ENCODE results near the gene SLC41A3. TPM values are rescaled to one million over a fixed set of nuclear protein-coding genes. Genes with fewer than 3 reads are reported as not detected.
"Not testable (repeated sequence)": the region's sequence is repeated elsewhere in the genome, so short reads cannot be mapped to it uniquely, and the experiment has no call there.

Gene SLC41A3
- total RNA-seq, 2 experiments from 2014 or later, result 32.2 to 32.4 TPM

- H3K36me3 Mint-ChIP-seq, result peaks cover 25% of the 10 kb centered on the region
- H3K27me3 Mint-ChIP-seq; POLR2A ChIA-PET; H3K9me3 Mint-ChIP-seq; H3K4me1 Mint-ChIP-seq; H3K4me3 Mint-ChIP-seq; ATAC-seq (ENCODE audit: low read depth); H3K27ac Mint-ChIP-seq; DNase-seq: not testable (repeated sequence)
These were observed 45.1 kb downstream of the SLC41A3 start for GRCh38 chr3:126038791-126039190.

DNA sequence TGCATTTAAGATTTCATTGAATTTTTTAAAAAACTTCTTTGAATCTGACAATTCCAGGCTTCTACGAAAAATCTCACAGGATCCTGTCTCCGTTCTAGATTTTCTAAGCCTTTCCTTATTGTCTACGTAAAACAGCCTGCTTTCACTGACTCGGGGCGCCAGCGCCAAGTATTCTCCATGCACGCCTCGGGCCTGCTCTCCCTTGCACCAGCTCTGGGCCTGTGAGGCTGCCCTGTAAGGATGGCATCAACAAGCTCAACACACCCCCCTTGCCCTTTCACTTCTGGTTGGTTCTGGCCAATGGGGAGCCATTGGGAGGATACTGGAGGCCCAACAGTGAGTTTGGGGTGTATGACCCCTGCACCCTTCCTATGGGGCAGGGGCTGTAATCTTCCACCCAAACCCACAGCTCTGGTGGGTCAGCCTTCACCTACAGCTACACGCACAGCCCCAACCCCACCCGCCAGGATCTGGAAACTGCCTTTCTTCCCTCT, 47.8 kb downstream of the SLC41A3 start:
- H3K4me1 Mint-ChIP-seq, result peaks cover 5% of the 10 kb centered on the region
- peaks cover 15% of the 10 kb centered on the region for H3K36me3 Mint-ChIP-seq
- no peak for ATAC-seq (ENCODE audit: low read depth)
- DNase-seq, result no peak
- H3K27ac Mint-ChIP-seq, result no peak overlapping the region
- peaks cover 4% of the 10 kb centered on the region for H3K9me3 Mint-ChIP-seq
- POLR2A ChIA-PET, result no interaction called here
- no peaks in the 10 kb centered on the region for H3K27me3 Mint-ChIP-seq
- no peak overlapping the region for H3K4me3 Mint-ChIP-seq

DNA sequence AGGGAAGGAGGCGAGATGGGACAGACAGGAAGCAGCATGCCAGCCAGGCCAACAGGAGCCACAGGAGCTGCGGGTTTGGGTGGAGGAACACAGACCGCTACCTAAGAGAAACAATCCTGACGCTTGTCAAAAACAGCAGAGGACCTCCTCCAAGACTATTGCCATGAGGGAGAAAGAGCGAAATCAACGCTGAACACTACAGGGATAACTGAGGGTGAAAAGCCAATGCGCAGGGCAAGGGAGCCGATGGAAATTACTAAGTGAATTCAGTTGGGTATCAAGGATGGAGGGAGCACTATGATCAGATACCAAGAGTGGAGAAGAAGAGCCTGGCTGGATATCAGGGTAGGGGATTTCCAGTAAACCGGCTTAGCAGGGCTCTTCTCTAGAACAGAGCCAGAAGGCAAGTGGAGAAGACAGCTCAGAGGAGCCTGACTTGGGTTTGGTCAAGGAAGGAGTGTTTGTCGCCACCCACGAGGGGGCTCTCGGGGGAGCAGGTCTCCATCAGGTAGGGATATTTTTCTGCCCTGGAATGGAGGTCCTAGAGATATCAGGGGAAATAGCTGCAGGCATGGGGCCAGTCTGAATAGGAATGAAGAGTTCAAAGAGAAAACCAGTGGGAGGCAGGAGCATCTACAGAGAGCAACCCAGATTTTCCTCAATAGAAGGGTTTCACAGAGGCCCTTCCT, 48.4 kb downstream of the SLC41A3 start:
- peaks cover 4% of the 10 kb centered on the region for H3K9me3 Mint-ChIP-seq
- H3K27me3 Mint-ChIP-seq, result no peaks in the 10 kb centered on the region
- H3K4me3 Mint-ChIP-seq, result no peak overlapping the region
- peaks cover 5% of the 10 kb centered on the region for H3K4me1 Mint-ChIP-seq
- POLR2A ChIA-PET, result no interaction called here
- DNase-seq, result no peak
- no peak overlapping the region for H3K27ac Mint-ChIP-seq
- ATAC-seq (ENCODE audit: low read depth), result no peak
- peaks cover 15% of the 10 kb centered on the region for H3K36me3 Mint-ChIP-seq

GRCh38 chr3:126034481-126035361, 49.2 kb downstream of the SLC41A3 start:
- H3K4me3 Mint-ChIP-seq, result no peak overlapping the region
- H3K36me3 Mint-ChIP-seq, result peaks cover 14% of the 10 kb centered on the region
- DNase-seq (no peak), ATAC-seq (ENCODE audit: low read depth) (no peak)
- POLR2A ChIA-PET, result no interaction called here
- H3K27me3 Mint-ChIP-seq, result no peaks in the 10 kb centered on the region
- no peak overlapping the region for H3K27ac Mint-ChIP-seq
- peaks cover 5% of the 10 kb centered on the region for H3K4me1 Mint-ChIP-seq
- H3K9me3 Mint-ChIP-seq, result peaks cover 2% of the 10 kb centered on the region

DNA sequence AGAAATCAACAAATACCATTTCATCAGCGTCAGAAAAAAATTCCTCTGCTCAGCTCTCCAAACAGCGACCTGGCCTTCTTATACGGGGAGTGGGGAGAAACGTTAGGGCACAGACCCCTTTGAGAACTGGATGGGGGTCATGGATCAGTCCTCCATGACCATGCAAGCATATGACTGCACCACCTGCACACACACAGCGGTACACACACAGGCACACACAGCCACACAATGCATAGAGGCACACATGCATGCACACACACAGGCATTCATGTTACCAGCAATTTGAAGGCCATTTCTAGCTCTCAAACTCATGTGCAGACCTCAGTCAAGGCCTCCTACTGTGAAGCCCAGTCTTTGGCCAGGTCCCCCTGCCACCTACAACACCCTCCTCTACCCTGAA, 50.2 kb downstream of the SLC41A3 start:
- Mint-ChIP-seq H3K4me1 (peaks cover 5% of the 10 kb centered on the region), H3K27ac (no peak overlapping the region), H3K9me3 (peaks cover 4% of the 10 kb centered on the region), H3K4me3 (no peak overlapping the region), H3K27me3 (no peaks in the 10 kb centered on the region), H3K36me3 (peaks cover 19% of the 10 kb centered on the region)
- ATAC-seq (ENCODE audit: low read depth) (no peak), DNase-seq (no peak)
- POLR2A ChIA-PET, result no interaction called here

DNA sequence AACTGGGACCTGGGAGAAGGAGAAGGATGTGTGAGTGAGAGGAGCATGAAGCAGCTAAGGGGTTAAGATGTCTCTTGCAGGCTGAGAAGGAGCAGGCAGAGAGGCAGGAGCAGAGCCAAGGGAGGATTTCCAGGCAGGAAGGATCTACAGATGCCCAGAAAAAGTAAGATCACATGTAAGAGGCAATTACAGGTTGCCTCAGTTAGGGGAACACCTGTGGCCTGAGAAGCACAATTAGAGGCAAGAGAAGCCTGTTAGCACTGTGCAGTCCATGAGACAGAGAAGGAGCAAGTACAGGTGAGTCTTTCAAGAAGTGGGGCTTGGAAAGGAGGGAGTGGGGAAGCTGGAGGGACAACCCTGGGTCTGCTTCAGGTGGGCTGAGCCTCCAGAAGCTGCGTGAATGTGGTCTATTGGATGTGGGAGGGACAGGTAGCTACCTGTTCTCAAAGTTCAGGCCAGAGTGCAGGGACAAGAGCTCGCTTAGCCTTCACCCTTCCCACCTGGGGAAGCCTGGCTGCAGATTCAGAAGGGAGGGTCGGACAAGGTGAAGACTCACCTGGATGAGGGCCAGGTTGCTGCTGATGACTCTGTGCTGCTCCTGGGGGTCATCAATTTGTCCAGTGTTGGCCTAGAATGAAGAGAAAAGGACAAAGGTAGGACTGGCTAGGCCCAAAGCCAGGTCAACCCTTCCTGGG, 50.7 kb downstream of the SLC41A3 start:
- H3K4me1 Mint-ChIP-seq, result peaks cover 5% of the 10 kb centered on the region
- H3K27ac Mint-ChIP-seq, result no peak overlapping the region
- peaks cover 2% of the 10 kb centered on the region for H3K9me3 Mint-ChIP-seq
- DNase-seq (no peak), ATAC-seq (ENCODE audit: low read depth) (no peak)
- POLR2A ChIA-PET, result no interaction called here
- H3K27me3 Mint-ChIP-seq, result no peaks in the 10 kb centered on the region
- H3K4me3 Mint-ChIP-seq, result no peak overlapping the region
- peaks cover 16% of the 10 kb centered on the region for H3K36me3 Mint-ChIP-seq

- peaks cover 22% of the 10 kb centered on the region for H3K36me3 Mint-ChIP-seq
- peaks cover 9% of the 10 kb centered on the region for H3K9me3 Mint-ChIP-seq
- H3K27ac Mint-ChIP-seq, result no peak overlapping the region
- H3K27me3 Mint-ChIP-seq, result no peaks in the 10 kb centered on the region
- H3K4me1 Mint-ChIP-seq, result peaks cover 5% of the 10 kb centered on the region
- no peak for DNase-seq
- no peak for ATAC-seq (ENCODE audit: low read depth)
- H3K4me3 Mint-ChIP-seq, result no peak overlapping the region
- POLR2A ChIA-PET, result no interaction called here
These were observed 51.9 kb downstream of the SLC41A3 start for GRCh38 chr3:126031981-126032471.

GRCh38 chr3:126030455-126030854, 53.5 kb downstream of the SLC41A3 start:
- Mint-ChIP-seq H3K4me1 (peaks cover 6% of the 10 kb centered on the region), H3K4me3 (no peak overlapping the region), H3K27me3 (no peaks in the 10 kb centered on the region), H3K36me3 (peaks cover 25% of the 10 kb centered on the region), H3K27ac (no peak overlapping the region), H3K9me3 (peaks cover 9% of the 10 kb centered on the region)
- POLR2A ChIA-PET, result no interaction called here
- DNase-seq (no peak), ATAC-seq (ENCODE audit: low read depth) (no peak)

- Mint-ChIP-seq H3K4me3 (no peak overlapping the region), H3K4me1 (peaks cover 2% of the 10 kb centered on the region), H3K36me3 (peaks cover 21% of the 10 kb centered on the region), H3K9me3 (peaks cover 9% of the 10 kb centered on the region), H3K27me3 (no peaks in the 10 kb centered on the region), H3K27ac (no peak overlapping the region)
- POLR2A ChIA-PET, result no interaction called here
- ATAC-seq (ENCODE audit: low read depth) (no peak), DNase-seq (no peak)
These were observed 54.7 kb downstream of the SLC41A3 start for GRCh38 chr3:126029241-126029640.

GRCh38 chr3:126028096-126028495, 55.8 kb downstream of the SLC41A3 start:
- ATAC-seq (ENCODE audit: low read depth), result no peak
- Mint-ChIP-seq H3K27ac (no peak overlapping the region), H3K27me3 (no peaks in the 10 kb centered on the region), H3K4me3 (no peak overlapping the region), H3K9me3 (peaks cover 9% of the 10 kb centered on the region), H3K4me1 (peaks cover 1% of the 10 kb centered on the region), H3K36me3 (peaks cover 21% of the 10 kb centered on the region)
- no peak for DNase-seq
- POLR2A ChIA-PET, result no interaction called here

DNA sequence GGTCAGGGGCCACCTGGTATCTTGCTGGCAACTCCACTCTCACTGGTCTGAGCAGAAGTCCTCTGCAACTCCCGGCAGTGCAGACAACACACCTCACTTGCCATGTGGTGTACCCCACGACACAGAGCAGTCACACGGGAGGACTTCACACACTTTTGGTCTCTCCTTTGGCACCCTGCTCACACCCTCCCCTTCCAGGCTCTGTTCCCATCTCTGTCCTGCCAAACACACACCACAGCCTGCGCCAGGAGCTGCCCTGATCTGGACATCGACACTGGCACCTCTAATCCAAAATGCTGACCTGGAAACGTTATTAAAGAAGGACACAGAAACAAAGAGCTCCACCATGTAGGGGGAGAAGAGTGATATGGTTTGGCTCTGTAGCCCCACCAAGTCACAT, 57.2 kb downstream of the SLC41A3 start:
- Mint-ChIP-seq H3K9me3 (peaks cover 9% of the 10 kb centered on the region), H3K36me3 (peaks cover 21% of the 10 kb centered on the region), H3K4me1 (peaks cover 1% of the 10 kb centered on the region), H3K4me3 (no peak overlapping the region), H3K27me3 (no peaks in the 10 kb centered on the region), H3K27ac (peak overlapping the region; percentile 6)
- no peak for DNase-seq
- ATAC-seq (ENCODE audit: low read depth), result no peak
- POLR2A ChIA-PET, result no interaction called here

DNA sequence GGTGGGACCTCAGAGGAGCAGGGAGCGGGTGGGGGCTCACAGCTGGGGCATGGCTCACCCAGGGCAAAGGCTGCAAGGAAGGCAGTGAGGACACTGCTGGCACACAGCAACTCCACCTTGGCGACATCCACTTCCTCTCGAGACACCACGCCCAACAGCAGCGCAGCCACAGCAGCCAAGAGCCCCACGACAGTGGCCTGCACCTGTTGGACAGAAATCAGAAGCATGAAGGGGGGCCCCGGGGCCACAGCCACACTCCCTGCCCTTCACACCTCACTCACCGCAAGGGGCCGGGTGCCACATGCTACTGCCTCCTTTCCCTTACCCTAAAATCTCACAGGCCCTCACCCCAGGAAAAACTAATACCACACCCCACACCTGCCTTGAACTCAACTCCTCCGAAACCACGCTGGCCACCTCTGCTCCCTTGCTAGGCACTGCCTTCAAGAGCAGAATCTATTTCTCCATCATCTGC, 57.6 kb downstream of the SLC41A3 start:
- peaks cover 19% of the 10 kb centered on the region for H3K36me3 Mint-ChIP-seq
- peaks cover 1% of the 10 kb centered on the region for H3K4me1 Mint-ChIP-seq
- peaks cover 9% of the 10 kb centered on the region for H3K9me3 Mint-ChIP-seq
- DNase-seq (no peak), ATAC-seq (ENCODE audit: low read depth) (no peak)
- no peak overlapping the region for H3K4me3 Mint-ChIP-seq
- no peaks in the 10 kb centered on the region for H3K27me3 Mint-ChIP-seq
- POLR2A ChIA-PET, result no interaction called here
- peak overlapping the region; percentile 6 for H3K27ac Mint-ChIP-seq

DNA sequence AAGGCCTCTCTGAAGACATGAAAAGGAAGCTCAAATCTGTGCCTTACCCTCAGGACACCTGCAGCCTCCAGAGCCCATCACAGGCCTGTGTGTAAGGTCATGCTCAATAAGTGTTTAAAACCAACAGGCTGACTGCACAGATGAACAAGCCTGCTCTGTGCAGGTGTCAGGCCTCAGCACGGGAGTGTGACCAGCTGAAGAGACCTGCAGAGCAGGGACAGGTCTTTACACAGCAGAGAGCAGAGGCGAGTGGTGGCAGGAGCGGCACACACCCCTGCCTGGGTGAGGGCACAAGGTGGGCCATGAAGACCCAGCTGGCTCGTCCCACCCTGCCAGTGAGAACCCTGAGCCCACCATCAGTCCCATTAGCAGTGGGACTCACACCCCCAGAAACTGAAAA, 58.1 kb downstream of the SLC41A3 start:
- Mint-ChIP-seq H3K36me3 (peaks cover 19% of the 10 kb centered on the region), H3K27me3 (no peaks in the 10 kb centered on the region)

More for the DNA sequence above, 58.1 kb downstream of the SLC41A3 start:
- Mint-ChIP-seq H3K4me3 (no peak overlapping the region), H3K9me3 (peaks cover 9% of the 10 kb centered on the region), H3K4me1 (peaks cover 1% of the 10 kb centered on the region), H3K27ac (no peak overlapping the region)
- POLR2A ChIA-PET, result no interaction called here
- DNase-seq (no peak), ATAC-seq (ENCODE audit: low read depth) (no peak)
